HG02981 (cell line): ENCODE results near the gene RPL38.
"Not testable (repeated sequence)": the region's sequence is repeated elsewhere in the genome, so short reads cannot be mapped to it uniquely, and the experiment has no call there.

Experiments used
- ATAC-seq: cut with Tn5 transposase; IDR thresholded peaks from one replicate; pipeline ENCODE4 v1.9.1; 2021; ENCODE audit warnings: mild to moderate bottlenecking, moderate library complexity; ENCODE audit not compliant: unreplicated experiment

The RPL38 gene

DNA sequence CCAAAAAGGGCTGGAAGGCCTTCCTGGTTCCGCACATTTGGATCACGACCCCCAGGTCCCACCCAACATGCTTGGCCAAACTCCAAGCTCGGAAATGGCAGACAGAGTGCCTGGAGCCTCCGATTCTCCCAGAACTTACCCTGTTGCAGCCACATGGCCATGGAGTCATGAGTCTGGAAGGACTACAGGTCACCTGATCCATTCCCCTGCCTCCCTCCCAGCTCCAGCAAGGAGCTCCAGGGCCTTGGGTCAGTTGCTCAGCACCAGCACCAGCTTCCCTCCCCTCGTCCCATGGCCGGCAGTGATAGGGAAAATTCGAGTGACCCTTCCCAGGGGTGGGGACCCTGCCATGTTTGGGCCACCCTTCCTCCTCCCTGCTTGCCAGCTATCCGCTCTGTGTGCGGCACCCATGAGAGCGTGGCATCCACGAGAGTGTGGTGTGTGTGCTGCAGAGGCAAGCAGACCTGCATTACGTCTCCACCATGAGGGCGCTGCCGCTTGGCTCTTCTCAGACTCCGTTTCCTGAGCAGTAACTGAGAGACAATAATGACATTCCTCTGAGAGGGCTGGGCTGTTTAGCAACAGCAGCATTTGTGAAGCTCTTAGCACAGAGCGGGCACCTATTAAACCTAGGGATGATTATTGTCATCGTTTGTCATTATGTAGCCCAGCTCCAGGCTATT lies 21.3 kb upstream of the RPL38 start:
- ATAC-seq, result no peak

DNA sequence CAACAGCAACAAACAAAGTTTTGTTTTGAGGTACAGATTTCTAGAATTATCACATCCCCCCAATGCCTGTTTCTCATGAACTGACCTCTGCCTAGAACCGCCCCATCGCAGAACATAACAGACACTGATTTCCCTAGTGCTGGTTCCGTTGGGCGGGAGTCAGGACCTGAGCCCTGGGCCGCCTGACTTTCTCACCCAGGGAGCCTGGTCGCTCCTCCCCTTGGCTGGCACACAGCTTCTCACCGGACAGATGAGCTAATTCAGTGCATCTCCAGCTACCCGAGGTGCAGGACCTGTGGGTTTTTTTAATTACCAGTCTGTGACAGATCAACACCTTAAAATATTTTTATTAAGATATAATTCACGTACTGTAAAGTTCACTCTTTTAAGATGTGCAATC lies 20.1 kb upstream of the RPL38 start:
- no peak for ATAC-seq

DNA sequence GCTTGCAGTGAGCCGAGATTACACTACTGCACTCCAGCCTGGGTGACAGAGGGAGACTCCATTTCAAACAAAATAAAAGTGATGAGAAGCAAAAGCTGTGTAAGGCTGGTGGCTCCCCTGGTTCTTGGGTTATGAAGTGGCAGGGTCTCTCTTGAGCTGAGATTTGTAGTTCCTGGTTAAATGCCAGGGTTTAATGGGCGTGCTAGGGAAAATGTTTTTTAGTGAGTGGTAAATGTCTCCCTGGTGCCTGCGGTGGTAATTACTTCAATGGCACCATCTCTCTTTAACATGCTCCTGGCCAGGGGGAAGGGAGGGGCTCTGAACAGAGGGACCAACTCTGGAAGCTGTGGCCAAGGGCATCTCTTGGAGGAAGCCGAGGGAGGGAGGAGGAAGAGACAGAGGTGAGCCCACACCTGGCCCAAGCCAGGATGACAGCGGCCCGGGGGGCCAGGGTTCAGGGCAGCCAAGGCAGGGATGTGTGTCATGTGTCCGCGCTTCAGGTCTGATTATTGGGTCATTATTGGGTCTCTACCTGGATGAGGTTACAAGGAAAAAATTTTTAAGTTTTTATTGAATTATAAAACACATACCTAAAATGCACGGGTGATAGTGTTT lies 17.8 kb upstream of the RPL38 start:
- no peak for ATAC-seq

DNA sequence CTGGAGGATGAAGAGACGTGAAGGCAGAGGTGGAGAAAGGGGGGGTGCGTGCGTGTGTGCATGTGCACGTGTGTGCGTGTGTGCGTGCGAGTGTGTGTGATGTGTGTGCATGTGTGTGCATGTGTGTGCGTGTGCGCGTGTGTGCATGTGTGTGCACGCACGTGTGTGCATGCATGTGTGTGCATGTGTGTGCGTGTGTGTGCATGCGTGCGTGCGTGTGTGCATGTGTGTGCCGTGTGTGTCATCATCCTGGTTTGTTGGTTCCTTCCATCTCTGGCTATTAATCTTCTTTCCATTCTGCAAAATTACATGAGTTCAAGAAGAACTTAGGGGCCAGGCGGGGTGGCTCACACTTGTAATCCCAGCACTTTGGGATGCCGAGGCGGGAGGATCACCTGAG lies 17.0 kb upstream of the RPL38 start:
- ATAC-seq, result no peak

DNA sequence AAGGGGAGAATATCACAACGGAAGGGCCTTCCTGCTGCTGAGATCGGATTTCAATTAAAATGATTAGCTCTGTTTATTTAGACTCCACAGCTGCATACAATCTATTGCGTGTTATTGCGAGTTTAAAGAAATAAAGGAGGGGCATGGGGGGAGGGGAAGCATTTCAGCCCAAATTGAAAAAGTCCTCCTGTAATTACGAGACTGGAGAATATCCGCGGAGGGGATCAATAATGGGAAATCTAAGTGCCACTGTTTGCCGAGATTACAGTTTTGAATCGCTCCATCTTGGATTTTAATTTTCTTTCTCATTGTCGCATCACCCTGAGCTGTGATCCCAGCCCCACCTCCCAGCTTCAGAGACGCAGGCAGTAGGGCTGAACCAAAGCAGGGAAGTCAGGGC lies 15.7 kb upstream of the RPL38 start:
- no peak for ATAC-seq

DNA sequence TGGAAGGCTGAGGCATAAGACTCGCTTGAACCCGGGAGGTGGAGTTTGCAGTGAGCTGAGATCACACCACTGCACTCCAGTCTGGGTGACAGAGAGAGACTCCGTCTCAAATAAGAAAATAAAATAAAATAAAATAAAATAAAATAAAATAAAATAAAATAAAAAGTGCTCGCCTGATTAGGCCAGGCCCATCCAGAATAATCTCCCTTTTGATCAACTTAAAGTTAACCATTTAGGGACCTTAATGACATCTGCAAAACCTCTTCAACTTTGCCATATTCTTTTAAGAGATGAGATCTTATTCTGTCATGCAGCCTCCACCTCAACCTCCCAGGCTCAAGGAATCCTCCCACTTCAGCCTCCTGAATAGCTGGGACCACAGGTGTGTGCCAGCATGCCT lies 14.8 kb upstream of the RPL38 start:
- not testable (repeated sequence) for ATAC-seq

DNA sequence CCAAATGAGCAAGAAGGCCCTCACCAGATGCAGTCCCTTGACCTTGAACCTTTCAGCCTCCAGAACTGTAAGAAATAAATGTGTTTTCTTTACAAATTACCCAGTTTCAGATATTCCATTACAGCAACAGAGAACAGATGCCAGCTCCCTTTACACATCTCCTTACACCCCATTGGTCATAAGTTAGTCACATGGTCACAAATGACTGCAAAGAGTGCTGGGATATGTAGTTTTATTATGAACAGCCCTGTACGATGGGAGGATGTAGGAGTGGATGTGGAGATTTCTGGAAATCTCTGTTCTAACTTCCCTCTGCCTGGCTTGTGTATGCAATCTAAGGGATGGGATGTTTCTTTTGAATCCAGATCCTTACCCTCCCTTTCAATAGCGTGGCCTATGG lies 13.3 kb upstream of the RPL38 start:
- no peak for ATAC-seq

DNA sequence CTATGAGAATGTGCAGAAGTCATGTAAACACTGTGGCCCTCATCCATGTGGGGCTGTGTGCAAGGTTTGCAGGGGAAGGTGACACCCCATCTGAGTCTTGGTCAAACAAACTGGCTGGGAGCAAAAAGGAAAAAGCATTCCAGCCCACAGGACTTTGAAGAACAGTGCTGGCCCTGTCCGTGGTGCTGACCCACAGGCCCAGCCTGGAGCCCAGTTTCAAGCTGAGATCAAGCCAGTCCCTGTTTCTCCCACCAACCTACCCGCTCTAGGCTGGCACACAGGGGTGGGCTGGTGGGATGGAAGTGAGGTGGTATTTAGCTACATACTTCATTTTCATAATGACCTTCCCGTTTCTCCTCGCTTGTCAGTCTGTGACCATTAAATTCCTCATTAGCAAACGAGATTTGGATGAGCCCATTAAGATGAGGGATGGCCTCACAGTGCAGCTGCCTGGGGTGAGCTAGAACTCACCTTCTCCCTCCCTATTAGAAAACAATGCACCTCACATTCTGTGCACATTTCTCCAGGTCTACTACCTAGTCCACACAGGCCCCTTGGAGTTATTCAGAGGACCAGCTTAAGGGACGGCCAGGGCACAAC lies 12.6 kb upstream of the RPL38 start:
- no peak for ATAC-seq

DNA sequence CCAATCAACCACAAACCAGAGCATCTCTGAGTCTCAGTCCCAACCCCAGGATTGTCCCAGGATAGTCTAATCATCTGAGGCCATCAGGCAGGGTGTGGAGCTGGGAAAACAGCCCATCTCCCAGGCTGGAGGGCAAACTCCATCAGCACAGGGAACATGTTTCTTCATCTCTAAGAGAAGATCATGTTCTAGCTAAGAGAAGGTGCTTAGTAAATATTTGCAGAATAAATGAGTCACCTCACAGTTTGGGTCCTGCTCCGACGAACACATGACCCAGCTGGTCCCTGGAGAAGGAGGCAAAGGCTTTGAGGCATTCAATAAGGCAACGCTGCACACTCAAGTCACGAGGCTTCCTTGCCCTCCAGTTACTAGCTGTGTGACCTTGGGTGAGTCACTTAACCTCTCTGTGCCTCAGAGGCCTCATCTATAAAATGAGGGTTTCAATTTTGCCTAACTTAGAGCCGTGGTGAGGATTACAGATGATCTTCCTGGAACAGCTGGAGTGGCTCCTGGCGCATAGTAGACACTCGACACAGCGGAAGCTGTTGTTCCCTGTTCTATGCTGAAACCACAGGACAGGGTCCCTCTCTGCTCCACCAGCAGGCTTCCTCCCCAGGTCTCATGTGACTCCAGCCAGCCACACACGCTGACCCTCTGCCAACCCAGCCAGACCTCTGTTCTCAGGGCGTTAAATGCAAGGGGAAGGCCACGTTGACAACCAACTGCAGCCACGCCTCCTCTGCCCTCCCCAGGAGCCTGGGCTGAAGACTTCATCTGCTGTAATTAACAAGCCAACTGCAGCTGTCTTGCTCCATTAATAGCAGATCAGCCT lies 10.3 kb upstream of the RPL38 start:
- ATAC-seq, result no peak

DNA sequence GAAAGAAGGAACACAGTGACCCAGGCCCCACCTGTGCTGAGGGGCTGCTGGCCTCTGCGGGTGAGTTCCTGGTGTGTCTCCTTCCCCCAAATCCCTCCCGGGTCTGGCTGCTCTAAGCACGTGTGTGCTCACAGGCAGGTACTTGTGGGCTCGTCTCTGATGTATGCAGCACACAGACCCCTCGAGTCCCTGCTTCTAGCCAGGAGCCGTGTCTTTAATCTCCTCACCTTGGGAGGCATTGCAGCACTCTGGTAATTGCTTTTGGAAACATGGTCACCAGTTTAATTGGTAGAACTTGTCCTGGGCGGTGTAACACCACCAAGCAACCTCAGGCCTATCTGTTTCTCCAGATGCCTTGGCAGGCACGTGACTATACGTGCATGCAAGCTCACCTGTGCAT lies 8.8 kb upstream of the RPL38 start:
- ATAC-seq, result no peak

DNA sequence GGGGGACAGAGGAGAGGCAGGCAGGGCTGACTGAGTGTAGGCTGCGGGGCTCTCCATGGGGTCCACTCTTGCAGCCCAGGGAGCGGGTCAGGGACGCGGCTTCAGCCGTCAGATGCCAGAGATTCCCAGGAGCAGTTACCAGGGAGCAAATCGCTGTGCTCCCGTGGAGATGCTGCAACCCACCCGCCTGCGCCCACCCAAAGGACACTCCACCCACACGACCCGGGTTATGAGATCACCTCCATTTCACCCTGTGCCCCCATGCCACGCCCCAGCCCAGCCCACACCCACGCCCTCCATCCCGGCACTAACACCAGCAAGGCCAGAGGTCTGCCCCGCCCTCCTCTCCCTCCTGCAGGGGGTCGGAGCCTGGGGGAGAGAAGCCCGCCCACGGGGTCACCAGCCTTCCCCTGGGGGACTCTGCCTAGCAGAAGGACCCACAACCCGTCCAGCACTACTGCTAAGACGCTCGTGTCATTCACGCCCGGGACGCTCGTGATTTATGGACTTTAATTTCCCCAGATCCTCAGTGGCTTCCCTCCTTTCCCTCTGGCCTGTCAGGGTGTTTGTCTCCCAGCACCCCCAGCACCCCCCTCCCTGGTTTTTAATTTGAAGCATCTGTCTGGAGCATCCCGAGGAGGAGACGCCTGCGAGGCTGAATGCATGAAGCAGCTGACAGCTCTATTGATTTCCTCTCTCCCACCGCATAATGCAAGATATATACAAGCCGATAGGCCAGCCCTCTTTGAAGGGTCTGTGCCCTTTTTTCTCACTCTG lies 6.7 kb upstream of the RPL38 start:
- ATAC-seq, result no peak

DNA sequence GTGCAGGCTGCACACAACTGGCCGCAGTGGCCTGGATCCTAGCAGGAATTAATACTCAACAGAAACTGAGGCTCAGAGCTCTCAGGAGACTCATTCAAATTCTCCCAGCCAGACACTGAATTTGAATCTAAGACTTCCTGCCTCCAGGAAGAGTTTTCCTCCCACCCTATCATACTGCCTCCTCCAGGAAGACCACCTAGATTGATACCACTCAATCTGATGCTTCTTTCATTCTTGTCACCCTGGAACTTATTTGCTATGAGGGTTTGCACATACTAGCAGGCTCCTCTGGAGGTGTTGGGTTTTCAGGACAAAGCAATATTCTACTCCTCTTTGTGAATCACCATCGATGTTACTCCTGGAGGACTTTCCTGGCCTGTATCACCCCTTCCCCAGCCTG lies 5.7 kb upstream of the RPL38 start:
- no peak for ATAC-seq

DNA sequence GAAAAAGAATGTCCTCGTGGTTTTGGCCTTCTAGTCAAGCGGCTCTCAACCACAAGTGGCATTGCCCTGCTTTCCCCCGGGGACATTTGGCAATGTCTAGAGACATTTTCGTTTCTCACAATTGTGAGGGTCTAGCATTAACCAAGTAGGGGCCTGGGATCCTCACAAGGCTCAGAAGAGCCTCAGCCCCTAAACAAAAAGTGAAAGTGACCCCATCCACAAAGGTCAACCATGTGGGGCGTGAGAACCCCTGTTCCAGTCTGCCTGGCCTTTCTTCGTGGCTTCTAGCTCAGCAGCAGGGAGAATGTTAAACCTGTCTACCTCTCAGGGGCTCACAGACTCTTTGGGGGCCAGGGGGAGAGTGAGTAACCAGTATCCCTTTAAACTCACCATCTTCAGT lies 4.8 kb upstream of the RPL38 start:
- no peak for ATAC-seq

DNA sequence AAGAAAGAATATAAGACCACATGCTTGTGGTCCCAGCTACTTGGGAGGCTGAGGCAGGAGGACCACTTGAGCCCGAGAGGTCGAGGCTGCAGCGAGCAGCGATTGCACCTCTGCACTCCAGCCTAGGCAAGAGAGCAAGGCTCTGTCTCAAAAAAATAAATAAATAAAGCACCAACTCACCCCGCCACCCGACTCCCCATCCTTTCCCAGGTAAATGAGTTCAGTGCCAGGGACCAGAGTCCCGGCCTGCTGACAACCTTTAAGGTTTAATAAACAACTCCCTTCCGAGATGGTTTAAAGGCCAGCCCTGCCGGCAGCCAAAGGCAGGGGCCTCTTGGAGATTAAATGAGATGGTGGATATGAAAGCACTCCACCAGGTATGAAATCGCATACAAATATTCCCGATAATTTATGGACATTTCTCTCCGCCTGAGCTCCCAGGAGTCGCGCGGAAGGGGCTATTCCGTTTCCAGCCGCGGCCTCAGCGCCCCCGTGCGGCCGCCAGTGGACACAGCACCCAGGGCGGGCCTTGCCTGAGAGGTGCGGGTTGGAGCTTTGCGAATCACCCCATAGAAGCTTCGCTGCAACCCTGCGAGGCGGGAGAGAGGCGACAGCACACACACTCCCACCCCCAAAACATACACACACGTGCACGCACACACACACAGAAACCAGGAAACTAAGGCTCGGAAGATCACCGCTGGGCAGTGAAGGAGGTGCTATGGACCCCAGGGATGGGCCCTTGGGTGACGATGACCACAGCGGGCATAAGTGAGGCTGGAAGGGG lies 4.0 kb upstream of the RPL38 start:
- no peak for ATAC-seq

DNA sequence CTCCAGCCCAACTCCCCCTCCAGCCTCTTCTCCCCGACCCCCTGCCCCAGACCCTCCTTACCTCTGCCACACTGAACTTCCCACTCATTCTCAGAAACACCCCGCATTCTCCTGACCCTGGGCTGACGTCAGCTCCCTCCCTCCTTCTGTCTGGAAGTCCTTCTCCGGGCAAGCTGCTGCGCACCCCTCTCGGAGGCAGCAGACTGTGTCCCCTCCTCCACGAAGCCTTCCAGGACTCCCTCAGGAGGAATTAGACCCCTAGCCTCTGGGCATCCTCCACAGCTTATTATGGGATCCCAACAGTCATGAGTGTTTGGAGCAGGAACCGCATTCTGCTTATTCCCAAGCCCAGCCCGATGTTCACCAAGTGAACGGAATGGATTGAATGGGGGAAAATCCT lies 3.4 kb upstream of the RPL38 start:
- no peak for ATAC-seq

DNA sequence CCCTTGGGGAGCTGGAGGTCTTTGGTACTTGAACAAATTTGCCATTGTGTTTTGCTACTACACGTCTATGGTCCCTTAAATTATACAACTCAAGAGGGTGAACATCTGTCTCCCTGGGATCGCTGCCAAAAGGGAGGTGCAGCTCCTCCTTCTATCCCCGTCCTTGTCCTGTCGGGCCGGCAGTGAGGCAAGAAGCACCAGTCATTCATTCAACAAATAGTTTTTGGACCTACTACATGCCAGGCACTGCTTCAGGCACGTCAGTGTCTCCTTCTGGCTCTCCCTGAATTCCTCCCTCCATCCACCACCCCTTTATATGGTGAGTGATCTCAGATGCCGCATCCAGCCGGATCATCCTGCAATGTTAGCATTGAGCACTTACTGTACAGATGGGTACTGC lies 2.2 kb upstream of the RPL38 start:
- no peak for ATAC-seq

DNA sequence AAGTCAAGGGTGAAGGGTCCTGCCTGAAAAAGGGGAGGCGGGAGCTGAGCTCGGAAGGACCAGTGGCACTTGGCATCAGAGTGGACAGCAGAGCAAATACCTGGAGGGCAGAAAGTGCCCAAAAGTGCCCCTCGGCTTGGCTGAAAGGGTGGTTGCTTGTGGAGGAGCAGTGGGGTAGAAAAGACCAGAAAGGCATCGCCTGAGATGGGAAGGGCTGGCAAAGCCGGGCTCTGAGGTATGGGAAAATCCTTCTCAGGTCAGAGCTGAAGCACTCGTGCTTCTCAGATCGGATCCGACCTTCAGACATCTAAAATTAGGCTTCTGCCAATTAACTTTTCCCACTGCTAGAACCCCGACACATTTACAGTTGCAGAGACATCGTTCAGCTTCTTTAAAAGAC lies 1.5 kb upstream of the RPL38 start:
- ATAC-seq, result no peak

DNA sequence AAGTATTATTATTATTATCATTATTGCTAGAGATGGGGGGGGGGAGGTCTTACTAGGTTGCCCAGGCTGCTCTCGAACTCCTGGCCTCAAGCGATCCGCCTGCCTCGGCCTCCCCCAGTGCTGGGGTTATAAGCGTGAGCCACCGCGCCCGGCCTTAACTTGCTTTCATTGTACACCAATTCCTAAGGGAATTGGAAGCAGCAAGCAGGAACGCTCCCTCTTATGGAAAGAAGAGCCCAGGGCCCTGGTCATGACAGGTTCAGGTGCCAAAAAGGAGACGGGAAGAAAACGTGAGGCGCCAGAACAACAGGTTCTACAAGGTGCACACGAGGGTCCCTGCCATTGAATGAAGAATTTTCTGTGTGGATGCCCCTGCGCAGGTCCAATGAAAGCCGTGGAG lies 540 bp upstream of the RPL38 start:
- no peak for ATAC-seq

DNA sequence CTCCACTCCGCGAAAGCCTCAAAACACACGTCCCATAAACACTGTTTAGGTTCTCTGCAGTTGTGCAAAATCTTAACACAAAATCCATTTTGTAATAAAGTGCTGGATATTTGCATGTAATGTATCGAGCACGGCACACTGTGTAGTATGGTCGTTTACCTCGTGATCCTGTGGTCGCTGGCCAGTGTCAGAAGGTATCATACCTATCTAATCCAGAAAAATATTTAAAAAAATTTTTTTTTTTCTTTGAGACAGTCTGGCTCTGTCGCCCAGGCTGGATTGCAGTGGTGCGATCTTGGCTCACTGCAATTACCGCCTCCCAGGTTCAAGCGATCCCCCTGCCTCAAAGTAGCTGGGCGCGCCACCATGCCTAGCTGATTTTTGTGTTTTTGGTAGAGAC lies 996 bp downstream of the RPL38 start:
- no peak for ATAC-seq

DNA sequence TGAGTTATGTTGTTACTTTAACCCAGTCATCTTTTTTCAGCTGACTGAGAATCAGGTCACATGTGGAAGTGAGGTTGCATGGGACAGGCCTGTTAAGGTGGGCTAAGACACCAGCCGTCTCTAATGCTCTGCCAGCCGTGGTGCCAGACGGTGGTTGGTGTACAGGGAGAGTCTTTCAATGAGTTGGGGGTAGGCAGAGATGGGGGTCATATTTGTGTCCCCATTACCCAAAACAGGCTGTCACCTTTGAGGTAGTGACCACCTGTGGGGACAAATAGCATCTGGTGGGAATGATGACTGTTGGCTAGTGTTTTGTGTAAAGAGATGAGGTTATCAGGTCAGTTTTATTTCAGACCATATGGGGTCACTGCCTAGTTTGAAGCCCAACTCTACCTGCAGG lies 1.8 kb downstream of the RPL38 start:
- ATAC-seq, result no peak
